ENCODE results near the gene NOP9. TPM values are rescaled to one million over a fixed set of nuclear protein-coding genes. Genes with fewer than 3 reads are reported as not detected.

The NOP9 gene
- total RNA-seq, 3 donors from 2014 or later = 18.4 to 21.0 (median 19.0) TPM

DNA sequence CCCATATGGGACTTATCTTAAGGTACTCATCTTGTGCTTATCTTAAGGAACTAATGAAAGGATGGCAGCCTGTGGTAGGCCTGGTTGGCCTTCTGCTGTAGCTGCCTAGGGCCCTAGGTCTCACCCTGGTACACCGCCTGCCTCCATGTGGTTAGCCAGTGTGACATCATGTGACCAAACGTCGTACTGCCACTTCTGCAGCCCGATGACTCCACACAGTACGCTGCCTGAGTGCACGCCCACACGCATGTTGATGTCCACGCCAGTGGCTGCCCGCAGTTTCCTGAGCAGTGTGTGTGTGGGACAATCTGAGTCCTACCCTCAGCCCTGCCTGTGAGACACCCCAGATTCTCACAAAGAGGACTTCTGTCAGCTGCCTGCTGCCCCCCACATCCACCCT is 30.1 kb downstream of the NOP9 start:
- DNase-seq (ENCODE audit: low spot score in 2 of 2) = peak in 1 of 2 donors; percentile 42
- TF ChIP-seq POLR2A (IDR thresholded peaks at IDR 0.05) = no peak
- no peak for TF ChIP-seq CTCF (IDR thresholded peaks at IDR 0.05)
- TF ChIP-seq POLR2AphosphoS5 (IDR thresholded peaks at IDR 0.05) = no peak
- H3K27ac ChIP-seq = no peak overlapping the region
- H3K4me1 ChIP-seq = peaks cover 5 to 6% of the 10 kb centered on the region in 2 donors
- intact Hi-C loops (cut with DNase I; ENCODE audit: low total_unique reads) = loop anchor here (5.0 kb wide), 1 partner anchor 38 kb away; the partner anchor contains the start of gene NFATC4
- H3K9me3 ChIP-seq = no peaks in the 10 kb centered on the region
- peaks cover 0 to 4% of the 10 kb centered on the region in 2 donors for H3K27me3 ChIP-seq
- no peak overlapping the region for H3K4me3 ChIP-seq
- H3K36me3 ChIP-seq = no peaks in the 10 kb centered on the region

DNA sequence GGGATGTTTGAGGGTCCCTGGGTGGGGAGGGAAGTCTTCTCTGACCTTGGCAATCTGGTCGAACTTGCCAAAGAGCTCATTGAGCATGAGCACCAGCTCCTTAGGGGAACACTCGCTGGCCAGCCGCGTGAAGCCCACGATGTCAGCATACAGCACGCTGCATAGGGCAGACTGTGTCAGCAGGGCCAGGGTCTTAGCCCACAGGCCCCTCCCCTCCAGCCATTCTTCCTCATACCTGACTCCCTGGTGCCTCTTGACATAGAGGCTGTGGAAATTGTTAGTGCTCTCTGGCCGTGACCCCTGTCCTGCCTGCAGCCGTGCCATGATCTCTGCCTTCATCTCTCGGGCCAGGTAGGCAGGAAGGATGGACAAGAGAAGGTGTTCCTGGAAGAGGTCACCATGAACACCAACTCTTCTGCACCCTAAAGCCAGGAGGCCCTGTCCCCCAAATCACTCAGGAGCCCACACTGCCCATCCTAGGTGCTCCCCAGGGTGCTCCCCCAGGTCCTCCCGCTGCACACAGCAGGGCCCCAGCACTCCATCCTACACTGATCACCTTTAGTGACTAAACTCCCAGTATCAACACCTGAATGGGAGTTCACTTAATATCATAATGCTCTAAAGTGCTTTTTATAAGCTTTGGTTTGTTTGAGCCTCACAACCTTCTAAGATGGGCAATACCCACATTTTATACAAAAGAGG is 31.5 kb downstream of the NOP9 start:
- H3K27me3 ChIP-seq = peaks cover 0 to 11% of the 10 kb centered on the region in 2 donors
- no peaks in the 10 kb centered on the region for H3K9me3 ChIP-seq
- H3K36me3 ChIP-seq = no peaks in the 10 kb centered on the region
- H3K4me3 ChIP-seq = no peak overlapping the region
- H3K4me1 ChIP-seq = peaks cover 5 to 6% of the 10 kb centered on the region in 2 donors
- DNase-seq (ENCODE audit: low spot score in 2 of 2) = no peak
- no peak for TF ChIP-seq POLR2AphosphoS5 (IDR thresholded peaks at IDR 0.05)
- TF ChIP-seq POLR2A (IDR thresholded peaks at IDR 0.05) = no peak
- no peak for TF ChIP-seq CTCF (IDR thresholded peaks at IDR 0.05)
- no peak overlapping the region for H3K27ac ChIP-seq
- intact Hi-C loops (cut with DNase I; ENCODE audit: low total_unique reads) = loop anchor here (5.0 kb wide), 1 partner anchor 36 kb away; the partner anchor contains the start of gene NFATC4

DNA sequence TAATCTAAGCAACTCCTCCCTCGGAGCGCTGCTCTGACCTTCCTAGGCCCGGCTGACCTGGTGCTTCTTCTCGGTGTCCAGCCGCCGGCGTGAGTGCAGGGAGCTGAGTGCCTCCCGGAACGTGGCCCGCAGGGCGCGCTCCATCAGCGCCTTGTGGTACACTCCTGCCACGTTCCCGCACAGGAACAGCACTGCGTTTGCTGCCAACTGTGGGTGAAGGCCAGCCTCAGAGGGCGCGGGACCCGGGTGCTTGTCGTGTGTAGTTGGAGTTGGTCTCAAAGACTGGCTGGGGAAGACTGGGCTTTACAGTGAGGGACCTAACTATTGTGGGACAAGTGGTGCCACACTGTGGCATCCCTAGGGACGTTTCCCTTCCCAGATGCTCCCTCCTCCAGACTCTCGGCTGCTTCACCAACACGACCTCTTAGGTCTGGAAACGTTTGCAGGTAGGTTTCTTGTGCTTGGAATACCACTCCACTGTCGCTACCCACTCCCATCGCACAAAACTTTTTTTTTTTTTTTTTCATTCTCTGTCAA is 32.1 kb downstream of the NOP9 start:
- H3K27me3 ChIP-seq = peaks cover 0 to 11% of the 10 kb centered on the region in 2 donors
- H3K9me3 ChIP-seq = no peaks in the 10 kb centered on the region
- no peaks in the 10 kb centered on the region for H3K36me3 ChIP-seq
- H3K27ac ChIP-seq = no peak overlapping the region
- H3K4me3 ChIP-seq = peak overlapping the region in 2 of 3 donors; percentile 47 to 64
- intact Hi-C loops (cut with DNase I; ENCODE audit: low total_unique reads) = loop anchor here (5.0 kb wide), 1 partner anchor 36 kb away; the partner anchor contains the start of gene NFATC4
- peaks cover 5 to 6% of the 10 kb centered on the region in 2 donors for H3K4me1 ChIP-seq
- DNase-seq (ENCODE audit: low spot score in 2 of 2) = no peak
- no peak for TF ChIP-seq CTCF (IDR thresholded peaks at IDR 0.05)
- no peak for TF ChIP-seq POLR2AphosphoS5 (IDR thresholded peaks at IDR 0.05)
- TF ChIP-seq POLR2A (IDR thresholded peaks at IDR 0.05) = no peak

DNA sequence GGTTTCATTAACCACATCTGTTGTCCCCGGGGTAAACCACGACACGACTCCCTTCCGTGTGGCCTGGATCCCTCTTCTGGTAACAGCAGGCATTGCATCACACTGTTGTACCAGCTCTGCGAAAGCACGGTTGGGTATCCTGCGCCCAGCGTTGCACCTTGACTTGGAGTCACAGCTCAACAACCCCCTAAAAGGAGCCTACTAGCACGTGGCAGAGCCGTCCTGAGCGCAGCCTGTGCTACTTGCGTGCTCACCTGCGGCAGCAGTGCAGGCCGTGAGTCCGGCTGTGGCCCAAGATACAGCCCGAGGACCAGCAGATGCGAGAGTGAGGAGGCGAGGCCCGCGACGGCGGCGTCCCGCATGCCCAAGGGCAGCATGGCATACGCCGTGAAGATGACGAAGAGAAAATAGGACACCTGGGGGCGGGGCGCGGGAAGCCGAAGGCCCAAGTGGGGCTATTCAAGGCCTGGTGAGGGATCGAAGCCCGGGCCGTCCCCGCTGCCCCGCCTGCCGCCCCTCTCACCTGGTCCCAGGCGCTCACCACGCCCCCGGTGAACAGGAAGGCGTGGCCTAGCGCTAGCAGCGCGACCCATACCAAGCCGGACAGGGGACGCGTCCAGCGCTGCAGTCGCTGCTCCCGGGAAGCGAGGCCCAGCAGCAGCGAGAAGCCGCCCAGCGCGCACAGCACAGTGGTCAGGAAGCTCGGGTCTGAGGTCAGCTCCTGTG is 32.8 kb downstream of the NOP9 start:
- H3K9me3 ChIP-seq = no peaks in the 10 kb centered on the region
- intact Hi-C loops (cut with DNase I; ENCODE audit: low total_unique reads) = loop anchor here (5.0 kb wide), 1 partner anchor 35 kb away; the partner anchor contains the start of gene NFATC4
- peak overlapping the region in 1 of 2 donors; percentile 12 for H3K27ac ChIP-seq
- peak; percentile 72 to 77 for DNase-seq (ENCODE audit: low spot score in 2 of 2)
- peaks cover 0 to 11% of the 10 kb centered on the region in 2 donors for H3K27me3 ChIP-seq
- peak overlapping the region; percentile 10 to 64 (median 47) for H3K4me3 ChIP-seq
- TF ChIP-seq POLR2AphosphoS5 (IDR thresholded peaks at IDR 0.05) (peak in 1 of 3 donors; percentile 29), POLR2A (IDR thresholded peaks at IDR 0.05) (no peak), CTCF (IDR thresholded peaks at IDR 0.05) (peak; percentile 57 to 89 (median 81))
- no peaks in the 10 kb centered on the region for H3K36me3 ChIP-seq
- peaks cover 5 to 6% of the 10 kb centered on the region in 2 donors for H3K4me1 ChIP-seq
